Mesenchymal stem cell (in vitro differentiated cells and primary cell): ENCODE data around the gene GUCY2D.

Experiments
- DNase-seq: peaks from one replicate; pipeline ENCODE4 v3.0.0-alpha.2; 2013
- H2AFZ ChIP-seq: one replicate; pipeline ENCODE4 v1.6.1; 2013; ENCODE audit warnings: low read depth, mild to moderate bottlenecking, control low read depth, inconsistent platforms, low read length, moderate library complexity
- H2AK5ac ChIP-seq: 2 replicates; pipeline ENCODE4 v1.6.1; 2013; ENCODE audit warnings: low read length, moderate library complexity, mild to moderate bottlenecking, inconsistent platforms; ENCODE audit not compliant: severe bottlenecking
- H2BK120ac ChIP-seq: one replicate; pipeline ENCODE4 v1.6.1; 2013; ENCODE audit warnings: low read depth, mild to moderate bottlenecking, inconsistent platforms, low read length, moderate library complexity
- H2BK12ac ChIP-seq, 2 experiments: one replicate each; pipeline ENCODE4 v1.6.1; 2013; ENCODE audit warnings: inconsistent platforms in 2 of 2, low read length in 2 of 2, mild to moderate bottlenecking in 2 of 2, moderate library complexity in 2 of 2, control low read depth in 1 of 2
- H2BK15ac ChIP-seq: one replicate; pipeline ENCODE4 v1.6.1; 2013; ENCODE audit warnings: mild to moderate bottlenecking, low read depth, inconsistent platforms; ENCODE audit not compliant: poor library complexity, severe bottlenecking
- H2BK5ac ChIP-seq: 2 replicates; pipeline ENCODE4 v1.6.1; 2013; ENCODE audit warnings: low read depth, mild to moderate bottlenecking, low read length, control low read depth, inconsistent platforms; ENCODE audit not compliant: poor library complexity, severe bottlenecking
- H3K14ac ChIP-seq, 2 experiments: one replicate each; pipeline ENCODE4 v1.6.1; 2013; ENCODE audit warnings: inconsistent platforms in 2 of 2, low read length in 2 of 2, control low read depth in 1 of 2, mild to moderate bottlenecking in 1 of 2, moderate library complexity in 1 of 2
- H3K18ac ChIP-seq, 2 experiments: one replicate each; pipeline ENCODE4 v1.6.1; 2013; ENCODE audit warnings: inconsistent platforms in 2 of 2, low read length in 2 of 2, control low read depth in 1 of 2, low read depth in 1 of 2, mild to moderate bottlenecking in 1 of 2
- H3K23ac ChIP-seq, 2 experiments: one replicate each; pipeline ENCODE4 v1.6.1; 2013; ENCODE audit warnings: inconsistent platforms in 2 of 2, low read length in 2 of 2, mild to moderate bottlenecking in 2 of 2, moderate library complexity in 2 of 2, control low read depth in 1 of 2
- H3K27ac ChIP-seq: 2 replicates; pipeline ENCODE4 v1.5.1; 2013; ENCODE audit warnings: mild to moderate bottlenecking, moderate library complexity, low read length, control low read depth, inconsistent platforms; ENCODE audit not compliant: poor library complexity, severe bottlenecking
- H3K27me3 ChIP-seq, 2 experiments: 2 replicates each; pipeline versions ENCODE4 v1.6.1 to v1.7.0; 2013; ENCODE audit warnings: low read length in 2 of 2, mild to moderate bottlenecking in 2 of 2, moderate library complexity in 2 of 2, control low read depth in 1 of 2, inconsistent platforms in 1 of 2; ENCODE audit not compliant: control insufficient read depth in 1 of 2, insufficient read depth in 1 of 2
- H3K36me3 ChIP-seq, 2 experiments: 2 replicates each; pipeline versions ENCODE4 v1.6.1 to v1.7.0; 2013; ENCODE audit warnings: low read length in 2 of 2, control low read depth in 1 of 2, inconsistent platforms in 1 of 2, low read depth in 1 of 2, mild to moderate bottlenecking in 1 of 2; ENCODE audit not compliant: insufficient read depth in 2 of 2, control insufficient read depth in 1 of 2
- H3K4ac ChIP-seq, 2 experiments: one replicate each; pipeline ENCODE4 v1.6.1; 2013; ENCODE audit warnings: inconsistent platforms in 2 of 2, low read length in 2 of 2, mild to moderate bottlenecking in 2 of 2, moderate library complexity in 2 of 2, control low read depth in 1 of 2, low read depth in 1 of 2
- H3K4me1 ChIP-seq: 2 replicates; pipeline ENCODE4 v1.6.1; 2013; ENCODE audit warnings: low read depth, low read length, control low read depth; ENCODE audit not compliant: control insufficient read depth, insufficient read depth
- H3K4me2 ChIP-seq: 2 replicates; pipeline ENCODE4 v1.6.1; 2013; ENCODE audit warnings: low read length, mild to moderate bottlenecking, inconsistent platforms; ENCODE audit not compliant: poor library complexity, severe bottlenecking
- H3K4me3 ChIP-seq, 2 experiments: 2 replicates each; pipeline versions ENCODE4 v1.5.1 to v1.7.0; 2013; ENCODE audit warnings: low read length in 2 of 2, mild to moderate bottlenecking in 2 of 2, control low read depth in 1 of 2, low read depth in 1 of 2; ENCODE audit not compliant: insufficient read depth in 1 of 2
- H3K79me1 ChIP-seq: replicated peaks from 2 replicates; pipeline ENCODE4 v1.6.1; 2013; ENCODE audit warnings: mild to moderate bottlenecking, control low read depth, low read length, inconsistent platforms; ENCODE audit not compliant: poor library complexity, severe bottlenecking
- H3K9ac ChIP-seq: 2 replicates; pipeline ENCODE4 v1.7.0; 2013; ENCODE audit warnings: mild to moderate bottlenecking, low read length, moderate library complexity
- H3K9me3 ChIP-seq: 2 replicates; pipeline ENCODE4 v1.7.0; 2013; ENCODE audit warnings: mild to moderate bottlenecking, low read length; ENCODE audit not compliant: control insufficient read depth
- H4K8ac ChIP-seq: one replicate; pipeline ENCODE4 v1.6.1; 2013; ENCODE audit warnings: inconsistent platforms, mild to moderate bottlenecking, low read length, moderate library complexity
- H4K91ac ChIP-seq: one replicate; pipeline ENCODE4 v1.6.1; 2013; ENCODE audit warnings: mild to moderate bottlenecking, low read length, inconsistent platforms
- WGBS: methylation state at CpG from one replicate; pipeline ENCODE4 v1.1.7; 2013; ENCODE audit warnings: mixed read lengths; 5-methylcytosine and 5-hydroxymethylcytosine counted together

Gene GUCY2D

DNA sequence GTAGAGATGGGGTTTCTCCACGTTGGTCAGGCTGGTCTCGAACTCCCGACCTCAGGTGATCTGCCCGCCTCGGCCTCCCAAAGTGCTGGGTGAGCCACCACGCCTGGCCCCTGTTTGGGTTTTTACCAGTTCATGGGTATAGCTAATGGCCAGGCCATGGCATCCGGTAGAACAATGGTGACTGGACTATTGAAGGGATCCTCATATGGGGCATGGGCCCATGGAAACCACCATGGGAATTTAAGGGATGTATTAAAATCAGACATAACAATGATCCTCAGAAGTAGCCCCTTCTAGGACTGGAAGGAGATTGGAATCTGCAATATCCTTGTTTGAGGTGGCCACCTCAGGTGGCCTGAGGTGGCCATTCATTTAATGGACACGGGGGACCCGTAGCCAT is 17.5 kb upstream of the GUCY2D start:
- no peaks in the 10 kb centered on the region for H3K36me3 ChIP-seq
- no peak overlapping the region for H2BK5ac ChIP-seq
- no peak overlapping the region for H3K4ac ChIP-seq
- no peak overlapping the region for H2BK12ac ChIP-seq
- no peak overlapping the region for H2BK120ac ChIP-seq
- no peak overlapping the region for H3K23ac ChIP-seq
- H2BK15ac ChIP-seq: no peak overlapping the region
- no peak overlapping the region for H4K8ac ChIP-seq
- no peak overlapping the region for H3K9ac ChIP-seq
- no peak overlapping the region for H4K91ac ChIP-seq
- peaks cover 0 to 35% of the 10 kb centered on the region in 2 experiments for H3K27me3 ChIP-seq
- no peak overlapping the region for H3K4me3 ChIP-seq
- H3K4me1 ChIP-seq: peaks cover 4% of the 10 kb centered on the region
- no peaks in the 10 kb centered on the region for H3K9me3 ChIP-seq
- DNase-seq: no peak
- H3K4me2 ChIP-seq: no peak overlapping the region
- no peak overlapping the region for H3K18ac ChIP-seq
- 77% methylated on average over 9 of the region's 9 CpGs for WGBS
- no peak overlapping the region for H3K27ac ChIP-seq
- no peaks in the 10 kb centered on the region for H3K79me1 ChIP-seq
- no peak overlapping the region for H2AK5ac ChIP-seq
- no peak overlapping the region for H2AFZ ChIP-seq
- no peak overlapping the region for H3K14ac ChIP-seq

DNA sequence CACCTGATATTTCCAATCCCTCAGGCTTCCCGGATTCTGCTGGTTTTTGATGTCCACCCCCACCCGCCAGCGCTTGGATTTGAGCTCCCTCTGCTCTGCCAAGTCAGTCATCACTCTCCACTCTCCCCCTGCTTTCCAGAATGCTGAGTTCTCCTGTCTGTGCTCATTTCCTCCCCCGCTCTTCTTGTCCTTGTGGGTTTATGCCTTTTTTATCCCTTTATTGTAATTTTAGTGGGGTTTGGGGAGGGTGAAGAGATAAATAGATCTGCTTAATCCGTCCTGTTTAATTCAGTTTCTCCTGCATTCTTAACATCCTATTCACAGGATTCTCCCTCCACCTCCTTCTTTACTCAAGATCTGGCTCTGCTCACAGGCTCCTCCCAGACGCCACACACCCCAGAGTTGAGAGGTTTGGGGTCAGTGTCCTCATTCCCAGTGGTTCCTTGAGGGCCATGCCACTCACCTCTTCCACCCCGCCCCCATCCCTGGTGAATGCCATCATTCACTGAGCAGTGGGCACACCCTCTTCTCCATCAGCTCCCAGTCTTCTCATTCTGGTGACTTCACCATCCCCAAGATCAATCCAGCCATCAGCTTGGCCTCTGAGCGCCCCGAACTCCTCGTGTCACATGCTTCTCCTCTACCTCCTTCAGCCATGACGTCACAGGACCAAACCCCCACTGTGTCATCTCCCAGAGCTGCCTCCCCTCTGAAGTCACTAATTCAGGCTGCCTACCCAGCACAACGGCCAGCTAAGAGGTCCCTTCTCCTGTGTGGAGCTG is 15.1 kb upstream of the GUCY2D start:
- no peak overlapping the region for H2BK15ac ChIP-seq
- no peak overlapping the region for H3K23ac ChIP-seq
- no peaks in the 10 kb centered on the region for H3K79me1 ChIP-seq
- H2BK120ac ChIP-seq: no peak overlapping the region
- peak overlapping the region; percentile 64 for H3K9ac ChIP-seq
- H2AFZ ChIP-seq: no peak overlapping the region
- no peak overlapping the region for H4K8ac ChIP-seq
- no peaks in the 10 kb centered on the region for H3K9me3 ChIP-seq
- H3K4me1 ChIP-seq: peaks cover 9% of the 10 kb centered on the region
- H2BK12ac ChIP-seq: no peak overlapping the region
- H3K27ac ChIP-seq: no peak overlapping the region
- H3K36me3 ChIP-seq: no peaks in the 10 kb centered on the region
- peaks cover 0 to 28% of the 10 kb centered on the region in 2 experiments for H3K27me3 ChIP-seq
- no peak overlapping the region for H2AK5ac ChIP-seq
- no peak overlapping the region for H3K4me2 ChIP-seq
- no peak overlapping the region for H3K14ac ChIP-seq
- DNase-seq: no peak
- 68% methylated on average over 11 of the region's 12 CpGs for WGBS
- H4K91ac ChIP-seq: no peak overlapping the region
- H3K18ac ChIP-seq: no peak overlapping the region
- H3K4me3 ChIP-seq: no peak overlapping the region
- no peak overlapping the region for H2BK5ac ChIP-seq
- H3K4ac ChIP-seq: no peak overlapping the region

DNA sequence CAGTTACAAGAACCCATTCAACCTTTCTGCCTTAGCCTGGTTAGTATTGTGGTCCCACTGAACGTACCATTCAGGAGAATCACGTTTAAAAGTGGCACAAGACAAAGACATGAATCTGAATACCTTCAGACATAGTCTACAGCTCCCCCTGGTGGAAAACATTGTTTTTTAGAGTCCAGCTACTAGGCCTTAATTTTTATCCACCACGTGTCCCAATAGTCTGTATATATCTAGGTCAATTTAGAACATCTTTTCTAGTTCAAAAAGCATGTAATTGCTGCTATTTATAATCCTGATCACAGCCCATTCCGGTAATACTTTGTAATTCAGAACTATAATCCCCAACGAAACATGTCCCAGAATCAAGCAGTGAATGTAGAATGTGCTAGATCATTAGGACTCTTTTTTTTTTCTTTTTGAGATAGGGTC is 13.7 kb upstream of the GUCY2D start:
- Histone ChIP-seq H3K23ac (no peak overlapping the region), H3K4me3 (no peak overlapping the region), H3K4ac (no peak overlapping the region), H3K4me1 (peaks cover 9% of the 10 kb centered on the region), H4K91ac (no peak overlapping the region), H2BK5ac (no peak overlapping the region), H2BK12ac (no peak overlapping the region), H3K9ac (peak overlapping the region; percentile 79), H4K8ac (no peak overlapping the region), H3K4me2 (no peak overlapping the region), H2AFZ (no peak overlapping the region), H3K36me3 (no peaks in the 10 kb centered on the region), H3K27ac (no peak overlapping the region), H3K79me1 (no peaks in the 10 kb centered on the region), H3K9me3 (no peaks in the 10 kb centered on the region), H2AK5ac (no peak overlapping the region), H2BK120ac (no peak overlapping the region), H2BK15ac (no peak overlapping the region), H3K14ac (no peak overlapping the region), H3K18ac (no peak overlapping the region), H3K27me3 (peaks cover 5 to 25% of the 10 kb centered on the region in 2 experiments)
- DNase-seq: peak; percentile 85
- WGBS: 43% methylated on average over 3 of the region's 5 CpGs

DNA sequence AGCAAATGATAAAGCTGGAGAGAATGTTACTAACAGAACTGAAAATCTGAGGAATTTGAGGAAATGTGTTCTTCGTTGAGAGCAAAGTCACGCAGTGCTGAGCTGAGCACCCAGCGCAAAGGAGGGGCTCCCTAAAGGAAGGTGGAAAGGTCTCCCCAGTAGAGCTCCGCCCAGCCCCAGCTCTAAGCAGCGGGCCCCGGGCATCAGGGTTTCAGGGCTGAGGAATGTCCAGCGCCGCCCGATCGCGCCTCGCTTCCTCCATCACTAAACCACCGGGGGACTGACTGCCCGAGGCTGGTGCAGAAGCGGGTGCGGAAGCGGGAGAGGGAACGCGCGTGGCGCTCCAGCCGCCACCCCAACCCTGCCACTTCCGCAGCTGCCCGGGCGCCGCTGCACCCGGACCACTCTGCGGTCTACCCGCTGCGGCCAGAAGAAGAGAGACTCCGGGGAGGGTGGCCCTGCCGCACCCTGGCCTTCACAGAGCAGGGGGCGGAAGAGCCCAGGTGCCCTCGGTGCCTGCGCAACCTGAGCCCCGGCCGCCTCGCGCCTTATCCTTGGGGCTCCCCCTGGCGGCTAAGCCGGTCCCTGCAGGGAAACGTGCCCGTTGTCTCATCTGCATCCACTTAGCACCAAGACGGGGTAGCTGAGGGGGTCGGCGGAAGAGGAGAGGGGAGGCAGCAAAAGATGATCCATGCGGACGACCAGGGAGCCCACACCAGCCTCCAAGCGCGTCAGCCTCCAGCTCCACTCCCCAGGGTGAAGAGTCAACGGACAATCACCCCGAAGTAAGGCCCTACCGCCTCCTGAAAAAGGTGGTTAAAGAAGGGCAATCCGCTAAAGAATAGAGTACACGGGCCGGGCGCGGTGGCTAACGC is 12.4 kb upstream of the GUCY2D start:
- peak overlapping the region; percentile 96 for H3K4me2 ChIP-seq
- no peak overlapping the region for H3K14ac ChIP-seq
- H4K8ac ChIP-seq: peak overlapping the region; percentile 73
- no peak overlapping the region for H3K23ac ChIP-seq
- H2AK5ac ChIP-seq: no peak overlapping the region
- H3K4me1 ChIP-seq: peaks cover 9% of the 10 kb centered on the region
- H2AFZ ChIP-seq: peak overlapping the region; percentile 87
- peak overlapping the region; percentile 79 for H3K9ac ChIP-seq
- H3K9me3 ChIP-seq: no peaks in the 10 kb centered on the region
- no peak overlapping the region for H4K91ac ChIP-seq
- H3K27ac ChIP-seq: no peak overlapping the region
- H3K36me3 ChIP-seq: no peaks in the 10 kb centered on the region
- WGBS: 9% methylated on average over 59 of the region's 59 CpGs
- H3K4me3 ChIP-seq: peak overlapping the region; percentile 62 to 83
- H2BK5ac ChIP-seq: no peak overlapping the region
- no peaks in the 10 kb centered on the region for H3K79me1 ChIP-seq
- peaks cover 5 to 15% of the 10 kb centered on the region in 2 experiments for H3K27me3 ChIP-seq
- H2BK15ac ChIP-seq: peak overlapping the region; percentile 77
- H3K4ac ChIP-seq: no peak overlapping the region
- no peak overlapping the region for H2BK120ac ChIP-seq
- H3K18ac ChIP-seq: peak overlapping the region in 1 of 2 experiments; percentile 90
- H2BK12ac ChIP-seq: peak overlapping the region in 1 of 2 experiments; percentile 96
- peak; percentile 66 for DNase-seq
